Thymus (tissue), 2 donors: ENCODE measurements around the gene ATG4B. TPM values are rescaled to one million over a fixed set of nuclear protein-coding genes. Genes with fewer than 3 reads are reported as not detected.

ENCODE experiments used
- polyA plus RNA-seq: library from polyadenylated mRNA; stranded (reverse); fragments of 200-250 nt; gene quantifications from one replicate; pipeline ENCODE4 v1.2.3, GENCODE V29; 2013
- total RNA-seq: library from RNA; stranded (reverse); fragments of 120-200 nt; gene quantifications from one replicate; pipeline ENCODE4 v1.2.4, GENCODE V29; 2013
- donor health status: healthy.

ATG4B gene
- total and polyA plus RNA-seq, 2 donors = 30.9 to 68.0 TPM

Other genes starting within 250 kb of the ATG4B start
- gene STK25, start 129.1 kb upstream of the ATG4B start, total RNA-seq = 86.6 TPM
- 198 TPM for gene STK25, start 129.1 kb upstream of the ATG4B start, polyA plus RNA-seq
- 2.5 TPM for gene BOK, start 78.9 kb upstream of the ATG4B start, total RNA-seq
- gene BOK, start 78.9 kb upstream of the ATG4B start, polyA plus RNA-seq = 5.1 TPM
- 36.8 TPM for gene THAP4, start 535 bp upstream of the ATG4B start, total RNA-seq
- gene THAP4, start 535 bp upstream of the ATG4B start, polyA plus RNA-seq = 34.0 TPM
- gene DTYMK, start 49.1 kb downstream of the ATG4B start, total RNA-seq = 44.4 TPM
- 20.3 TPM for gene DTYMK, start 49.1 kb downstream of the ATG4B start, polyA plus RNA-seq
- 29.8 TPM for gene ING5, start 64.3 kb downstream of the ATG4B start, total RNA-seq
- 47.3 TPM for gene ING5, start 64.3 kb downstream of the ATG4B start, polyA plus RNA-seq
- 6.4 TPM for gene D2HGDH, start 96.9 kb downstream of the ATG4B start, total RNA-seq
- gene D2HGDH, start 96.9 kb downstream of the ATG4B start, polyA plus RNA-seq = 51.0 TPM
- gene GAL3ST2, start 139.1 kb downstream of the ATG4B start, total RNA-seq = 0.09 TPM
- 0.02 TPM for gene GAL3ST2, start 139.1 kb downstream of the ATG4B start, polyA plus RNA-seq
- gene NEU4, start 171.5 kb downstream of the ATG4B start, total RNA-seq = 0.05 TPM
- 1.1 TPM for gene NEU4, start 171.5 kb downstream of the ATG4B start, polyA plus RNA-seq
- gene PDCD1, start 221.2 kb downstream of the ATG4B start, total RNA-seq = 16.0 TPM
- gene PDCD1, start 221.2 kb downstream of the ATG4B start, polyA plus RNA-seq = 12.7 TPM
- 0.66 TPM for gene RTP5, start 232.0 kb downstream of the ATG4B start, total RNA-seq
- gene RTP5, start 232.0 kb downstream of the ATG4B start, polyA plus RNA-seq = 3.7 TPM